SU-DHL-6 (cell line): ENCODE data around the gene PINK1.

Experiments used
- CTCF ChIP-seq: fragments of 200-600 bp; sonication (generic); IDR thresholded peaks from one replicate; pipeline ENCODE4 v1.5.1; 2017; ENCODE audit warnings: antibody characterized with exemption, mild to moderate bottlenecking, low read length, moderate library complexity; ENCODE audit not compliant: insufficient read depth, poor library complexity, severe bottlenecking
- EZH2phosphoT487 ChIP-seq: fragments of 200-600 bp; sonication (generic), shearing (Covaris generic); conservative IDR thresholded peaks from 2 replicates; pipeline ENCODE4 v1.6.1; 2018; ENCODE audit warnings: mild to moderate bottlenecking, antibody characterized with exemption, low read length, moderate library complexity, mixed read lengths

GRCh38 chr1:20665726-20666125, 32.5 kb downstream of the PINK1 start:
- TF ChIP-seq CTCF, result no peak
- no peak for TF ChIP-seq EZH2phosphoT487
